H1 (cell line): ENCODE results near the gene SLC26A9. TPM values are rescaled to one million over a fixed set of nuclear protein-coding genes. Genes with fewer than 3 reads are reported as not detected.

Experiments
- CTCF ChIA-PET: fragments of 300-600 bp; sonication (Branson Sonifier 250); formaldehyde crosslinking; loops from one replicate; lab custom pipeline; 2021; ENCODE audit not compliant: partially characterized antibody; lab: Charles Lee
- POLR2A ChIA-PET: fragments of 300-600 bp; sonication (Branson Sonifier 250); formaldehyde crosslinking; loops from one replicate; lab custom pipeline; 2021; ENCODE audit warnings: inconsistent platforms; ENCODE audit not compliant: partially characterized antibody; lab: Charles Lee
- DNase-seq, 2 experiments: peaks; one replicate each; pipeline versions ENCODE4 v3.0.0 to v3.0.0-alpha.2; 2010 to 2022; ENCODE audit warnings: low spot score in 2 of 2, low read depth in 1 of 2, mixed read lengths in 1 of 2
- FAIRE-seq: peaks from 2 replicates; lab custom pipeline; 2011; peaks lifted over from hg19 to GRCh38; lab: Jason Lieb, UNC
- H2AFZ ChIP-seq: 2 replicates; pipeline ENCODE4 v1.8.1; 2012; ENCODE audit warnings: low read length, inconsistent platforms
- H2AK5ac ChIP-seq: 2 replicates; pipeline ENCODE4 v1.6.1; 2013; ENCODE audit warnings: low read depth, low read length
- H2BK120ac ChIP-seq: replicated peaks from 2 replicates; pipeline ENCODE3; 2013; ENCODE audit warnings: low read depth, low read length, inconsistent platforms
- H2BK12ac ChIP-seq: 2 replicates; pipeline ENCODE4 v1.6.1; 2013; ENCODE audit warnings: low read depth, low read length
- H2BK15ac ChIP-seq: 2 replicates; pipeline ENCODE4 v1.6.1; 2013; ENCODE audit warnings: low read length
- H2BK20ac ChIP-seq: 2 replicates; pipeline ENCODE4 v1.6.1; 2013; ENCODE audit warnings: low read length
- H2BK5ac ChIP-seq: 2 replicates; pipeline ENCODE4 v1.6.1; 2013; ENCODE audit warnings: low read depth, low read length
- H3K14ac ChIP-seq: 2 replicates; pipeline ENCODE4 v1.6.1; 2013; ENCODE audit warnings: inconsistent platforms; ENCODE audit not compliant: insufficient read length
- H3K18ac ChIP-seq: 2 replicates; pipeline ENCODE4 v1.6.1; 2013; ENCODE audit warnings: low read length; ENCODE audit errors: extremely low read depth
- H3K23ac ChIP-seq: 2 replicates; pipeline ENCODE4 v1.6.1; 2013; ENCODE audit warnings: inconsistent platforms; ENCODE audit not compliant: insufficient read length
- H3K23me2 ChIP-seq: 2 replicates; pipeline ENCODE4 v1.6.1; 2013; ENCODE audit warnings: low read depth, low read length
- H3K27ac ChIP-seq: 2 replicates; pipeline ENCODE4 v1.6.1; 2011; ENCODE audit warnings: low read depth, low read length, inconsistent platforms
- H3K27me3 ChIP-seq, 4 experiments: replicated peaks in 1 of 4; 1 replicate in 1 of 4; 2 replicates in 3 of 4; pipeline versions ENCODE4 v1.6.1 to v1.8.1; 2011 to 2013; ENCODE audit warnings: low read length in 3 of 4, mild to moderate bottlenecking in 3 of 4, inconsistent platforms in 2 of 4, mixed read lengths in 2 of 4, moderate library complexity in 1 of 4; ENCODE audit not compliant: control insufficient read depth in 3 of 4, insufficient read depth in 3 of 4; ENCODE audit errors: extremely low read depth in 1 of 4
- H3K36me3 ChIP-seq, 4 experiments: 2 replicates each; pipeline versions ENCODE4 v1.6.1 to v1.8.1; 2011 to 2013; ENCODE audit warnings: mild to moderate bottlenecking in 4 of 4, low read length in 3 of 4, moderate library complexity in 2 of 4, control low read depth in 1 of 4, inconsistent platforms in 1 of 4; ENCODE audit not compliant: insufficient read depth in 4 of 4, control insufficient read depth in 2 of 4
- H3K4ac ChIP-seq: replicated peaks from 2 replicates; pipeline ENCODE3; 2013; ENCODE audit warnings: low read length, low read depth, mixed read lengths, inconsistent platforms; ENCODE audit not compliant: insufficient read length
- H3K4me1 ChIP-seq, 4 experiments: replicated peaks in 1 of 4; 1 replicate in 1 of 4; 2 replicates in 3 of 4; pipeline versions ENCODE4 v1.6.1 to v1.8.1; 2011 to 2013; ENCODE audit warnings: low read length in 3 of 4, inconsistent platforms in 2 of 4, mixed read lengths in 1 of 4; ENCODE audit not compliant: insufficient read depth in 4 of 4, control insufficient read depth in 3 of 4
- H3K4me2 ChIP-seq, 2 experiments: 2 replicates each; pipeline versions ENCODE4 v1.6.1 to v1.8.1; 2011 to 2013; ENCODE audit warnings: low read depth in 2 of 2, low read length in 2 of 2, control low read depth in 1 of 2, inconsistent platforms in 1 of 2, mild to moderate bottlenecking in 1 of 2; ENCODE audit not compliant: insufficient read depth in 1 of 2
- H3K4me3 ChIP-seq, 4 experiments: fragments of 200-600, 300-600 bp in 1 of 4; sonication (generic), shearing (Covaris generic), sonication (Bioruptor Twin) in 1 of 4; 2 replicates each; pipeline versions ENCODE4 v1.5.1 to v1.8.1; 2011 to 2016; ENCODE audit warnings: low read length in 4 of 4, low read depth in 3 of 4, control low read depth in 2 of 4, inconsistent platforms in 2 of 4, mild to moderate bottlenecking in 2 of 4, mixed read lengths in 1 of 4, moderate library complexity in 1 of 4; ENCODE audit not compliant: insufficient read depth in 2 of 4; ENCODE audit errors: extremely low read depth in 1 of 4
- H3K56ac ChIP-seq: replicated peaks from 2 replicates; pipeline ENCODE3; 2013; ENCODE audit warnings: low read depth, mild to moderate bottlenecking, mixed read lengths, low read length, inconsistent platforms; ENCODE audit not compliant: insufficient read length
- H3K79me1 ChIP-seq: 2 replicates; pipeline ENCODE4 v1.6.1; 2013; ENCODE audit warnings: low read depth, low read length, control low read depth
- H3K79me2 ChIP-seq, 2 experiments: 2 replicates each; pipeline versions ENCODE4 v1.6.1 to v1.8.1; 2012 to 2013; ENCODE audit warnings: low read length in 2 of 2, mild to moderate bottlenecking in 2 of 2, inconsistent platforms in 1 of 2; ENCODE audit not compliant: insufficient read depth in 2 of 2, control insufficient read depth in 1 of 2
- H3K9ac ChIP-seq, 4 experiments: replicated peaks in 1 of 4; 1 replicate in 1 of 4; 2 replicates in 3 of 4; pipeline versions ENCODE4 v1.6.1 to v1.8.1; 2011 to 2013; ENCODE audit warnings: low read depth in 3 of 4, low read length in 3 of 4, control low read depth in 2 of 4, mild to moderate bottlenecking in 2 of 4, moderate library complexity in 2 of 4, inconsistent platforms in 1 of 4; ENCODE audit errors: extremely low read depth in 1 of 4
- H3K9me3 ChIP-seq, 2 experiments: 2 replicates each; pipeline versions ENCODE4 v1.6.1 to v1.8.1; 2012 to 2013; ENCODE audit warnings: mild to moderate bottlenecking in 2 of 2, moderate library complexity in 2 of 2, control low read depth in 1 of 2, inconsistent platforms in 1 of 2, low read depth in 1 of 2, low read length in 1 of 2, mixed read lengths in 1 of 2; ENCODE audit not compliant: insufficient read depth in 2 of 2
- H4K20me1 ChIP-seq, 2 experiments: replicated peaks in 1 of 2; 2 replicates each; pipeline versions ENCODE3 to v1.8.1; 2011 to 2013; ENCODE audit warnings: inconsistent platforms in 2 of 2, low read length in 2 of 2, mild to moderate bottlenecking in 1 of 2; ENCODE audit not compliant: insufficient read depth in 2 of 2, control insufficient read depth in 1 of 2
- H4K5ac ChIP-seq: 2 replicates; pipeline ENCODE4 v1.6.1; 2013; ENCODE audit warnings: low read length, low read depth, mixed read lengths, inconsistent platforms; ENCODE audit not compliant: insufficient read length
- H4K8ac ChIP-seq: 2 replicates; pipeline ENCODE4 v1.8.0; 2013; ENCODE audit warnings: mild to moderate bottlenecking, moderate library complexity, low read length, inconsistent platforms; ENCODE audit not compliant: insufficient read depth; ENCODE audit errors: extremely low read depth
- H4K91ac ChIP-seq: replicated peaks from 2 replicates; pipeline ENCODE3; 2013; ENCODE audit warnings: low read length, mixed read lengths, inconsistent platforms; ENCODE audit not compliant: insufficient read length
- JUND ChIP-seq: IDR thresholded peaks from 2 replicates; pipeline ENCODE4 v1.6.1; 2011; ENCODE audit warnings: mild to moderate bottlenecking, improper control_type of control experiment, low read length
- POLR2AphosphoS5 ChIP-seq: IDR thresholded peaks from 2 replicates; pipeline ENCODE4 v1.6.1; 2011; ENCODE audit warnings: low read depth, low read length
- WGBS, 2 experiments: shearing (Covaris generic) in 1 of 2; methylation state at CpG; one replicate each; pipeline versions ENCODE4 v1.1.6 to v1.1.7; 2013 to 2015; ENCODE audit warnings: low lambda C conversion rate in 2 of 2, mixed read lengths in 2 of 2, inconsistent platforms in 1 of 2, low coverage in 1 of 2, missing lambda C conversion rate in 1 of 2; ENCODE audit not compliant: insufficient replicate concordance in 2 of 2, insufficient coverage in 1 of 2, insufficient read length in 1 of 2; ENCODE audit errors: extremely low coverage in 1 of 2, missing lambda C conversion rate in 1 of 2; 5-methylcytosine and 5-hydroxymethylcytosine counted together
- polyA plus RNA-seq, 7 experiments: library from polyadenylated mRNA; depleted of rRNA in 3 of 7; stranded (reverse) in 5 of 7; unstranded in 2 of 7; fragments of >200 nt in 5 of 7; fragments of 200-250 nt in 2 of 7; gene quantifications; 1 replicate in 5 of 7; 2 replicates in 1 of 7; 4 replicates in 1 of 7; pipeline versions ENCODE4 v1.2.1 to v1.2.3, GENCODE V29; 2011 to 2013; ENCODE audit warnings: missing spikeins in 2 of 7, mixed read lengths in 2 of 7
- total RNA-seq: library from RNA; stranded (reverse); fragmentation: NEBNext Ultra II Directional; extraction: Animal tissue kit (Norgen Biotek cat#: 25700); gene quantifications from 2 replicates; pipeline ENCODE4 v1.2.1, GENCODE V29; 2021
- TF ChIP-seq, protein P1 (sequence below), 3 experiments: IDR thresholded peaks; 1 replicate in 2 of 3; 2 replicates in 1 of 3; pipeline versions ENCODE4 v1.5.1 to v1.6.1; 2011; ENCODE audit warnings: low read length in 3 of 3, mild to moderate bottlenecking in 3 of 3, inconsistent platforms in 2 of 3, low read depth in 1 of 3, moderate library complexity in 1 of 3; ENCODE audit not compliant: insufficient read depth in 1 of 3; ENCODE audit errors: control extremely low read depth in 1 of 3

The SLC26A9 gene
- total and polyA plus RNA-seq, 2 of the 8 experiments (the other 6 are each of a cell fraction or from before 2014, with no cell fraction given), result not detected

DNA sequence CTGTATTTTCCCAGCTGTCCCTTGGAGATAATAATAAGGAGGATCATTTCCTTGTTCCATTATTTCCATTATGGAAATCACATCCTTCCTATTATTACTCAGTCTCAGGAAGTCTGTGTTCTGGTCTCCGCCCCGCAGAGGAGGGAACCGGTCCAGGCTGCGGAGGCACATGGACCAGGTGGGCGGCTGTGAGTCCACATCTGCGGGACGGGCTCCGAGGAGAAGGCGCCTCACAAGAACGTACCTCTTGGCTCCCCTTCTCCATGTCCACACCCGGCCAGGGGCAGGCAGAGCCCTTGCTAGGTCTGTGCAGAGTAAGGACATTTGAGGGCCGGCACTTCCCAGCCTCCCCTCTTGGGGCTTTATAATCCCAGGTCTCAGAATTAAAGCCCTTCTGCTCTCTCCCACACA, 45.3 kb upstream of the SLC26A9 start:
- CTCF ChIA-PET, result interaction anchor here (1.0 to 13.6 kb wide), 3 partner anchors 10 to 116 kb away, joined by 3 to 262 read pairs (median 37); no protein-coding TSS in a partner anchor

More for the DNA sequence above, 45.3 kb upstream of the SLC26A9 start:
- no peaks in the 10 kb centered on the region for H3K79me1 ChIP-seq
- H3K4ac ChIP-seq, result no peak overlapping the region
- no peaks in the 10 kb centered on the region for H3K27me3 ChIP-seq
- H3K4me1 ChIP-seq, result no peaks in the 10 kb centered on the region; a peak in 2 of 7 replicates
- H3K36me3 ChIP-seq, result no peaks in the 10 kb centered on the region
- no peak overlapping the region for H3K14ac ChIP-seq
- H2BK20ac ChIP-seq, result no peak overlapping the region
- no peak overlapping the region for H2BK120ac ChIP-seq
- no peaks in the 10 kb centered on the region for H3K79me2 ChIP-seq
- no peaks in the 10 kb centered on the region for H4K20me1 ChIP-seq
- H4K5ac ChIP-seq, result no peak overlapping the region
- no peak overlapping the region for H3K4me2 ChIP-seq
- H3K23me2 ChIP-seq, result no peaks in the 10 kb centered on the region
- H3K27ac ChIP-seq, result no peak overlapping the region
- no peak for TF ChIP-seq JUND
- TF ChIP-seq, protein P1, sequence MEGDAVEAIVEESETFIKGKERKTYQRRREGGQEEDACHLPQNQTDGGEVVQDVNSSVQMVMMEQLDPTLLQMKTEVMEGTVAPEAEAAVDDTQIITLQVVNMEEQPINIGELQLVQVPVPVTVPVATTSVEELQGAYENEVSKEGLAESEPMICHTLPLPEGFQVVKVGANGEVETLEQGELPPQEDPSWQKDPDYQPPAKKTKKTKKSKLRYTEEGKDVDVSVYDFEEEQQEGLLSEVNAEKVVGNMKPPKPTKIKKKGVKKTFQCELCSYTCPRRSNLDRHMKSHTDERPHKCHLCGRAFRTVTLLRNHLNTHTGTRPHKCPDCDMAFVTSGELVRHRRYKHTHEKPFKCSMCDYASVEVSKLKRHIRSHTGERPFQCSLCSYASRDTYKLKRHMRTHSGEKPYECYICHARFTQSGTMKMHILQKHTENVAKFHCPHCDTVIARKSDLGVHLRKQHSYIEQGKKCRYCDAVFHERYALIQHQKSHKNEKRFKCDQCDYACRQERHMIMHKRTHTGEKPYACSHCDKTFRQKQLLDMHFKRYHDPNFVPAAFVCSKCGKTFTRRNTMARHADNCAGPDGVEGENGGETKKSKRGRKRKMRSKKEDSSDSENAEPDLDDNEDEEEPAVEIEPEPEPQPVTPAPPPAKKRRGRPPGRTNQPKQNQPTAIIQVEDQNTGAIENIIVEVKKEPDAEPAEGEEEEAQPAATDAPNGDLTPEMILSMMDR (IDR thresholded peaks at IDR 0.05; ENCODE audit: control extremely low read depth in 1 of 3, insufficient read depth in 1 of 3, low read depth in 1 of 3, low read length in 3 of 3), result peak in 1 of 3 experiments; percentile 13; a peak in 1 of 4 replicates
- no peak for TF ChIP-seq POLR2AphosphoS5
- H2AFZ ChIP-seq, result no peak overlapping the region
- no peak overlapping the region for H3K56ac ChIP-seq
- no peak overlapping the region for H2BK15ac ChIP-seq
- no peak overlapping the region for H4K8ac ChIP-seq
- no peak for DNase-seq
- no peak overlapping the region for H4K91ac ChIP-seq
- no peak overlapping the region for H3K23ac ChIP-seq
- no peak overlapping the region for H2BK5ac ChIP-seq
- H3K18ac ChIP-seq, result no peak overlapping the region
- no peak overlapping the region for H3K9ac ChIP-seq
- no peak overlapping the region for H3K4me3 ChIP-seq
- 83% methylated on average over 12 of the region's 12 CpGs; no CpG with 5 or more reads in 1 of the 2 experiments for WGBS, 2 experiments
- no peak for FAIRE-seq
- no peaks in the 10 kb centered on the region for H3K9me3 ChIP-seq
- POLR2A ChIA-PET, result no interaction called here
- no peak overlapping the region for H2AK5ac ChIP-seq
- no peak overlapping the region for H2BK12ac ChIP-seq
